Lower leg skin (tissue), 3 donors: ENCODE results near the gene FAM228B.

ENCODE experiments used
- POLR2A ChIP-seq, 2 donors: fragments of 450-650 bp; IDR thresholded peaks; one replicate each; pipeline ENCODE4 v1.6.1; 2016 to 2017; ENCODE audit warnings: antibody characterized with exemption in 2 of 2, mild to moderate bottlenecking in 1 of 2, moderate library complexity in 1 of 2
- TF ChIP-seq, protein P1 (sequence below), 3 donors: fragments of 450-650 bp; IDR thresholded peaks; one replicate each; pipeline ENCODE4 v1.5.1; 2016; ENCODE audit warnings: antibody characterized with exemption in 3 of 3, mild to moderate bottlenecking in 3 of 3, moderate library complexity in 2 of 3

GRCh38 chr2:24191848-24192247, 68.6 kb downstream of the FAM228B start:
- TF ChIP-seq, protein P1, sequence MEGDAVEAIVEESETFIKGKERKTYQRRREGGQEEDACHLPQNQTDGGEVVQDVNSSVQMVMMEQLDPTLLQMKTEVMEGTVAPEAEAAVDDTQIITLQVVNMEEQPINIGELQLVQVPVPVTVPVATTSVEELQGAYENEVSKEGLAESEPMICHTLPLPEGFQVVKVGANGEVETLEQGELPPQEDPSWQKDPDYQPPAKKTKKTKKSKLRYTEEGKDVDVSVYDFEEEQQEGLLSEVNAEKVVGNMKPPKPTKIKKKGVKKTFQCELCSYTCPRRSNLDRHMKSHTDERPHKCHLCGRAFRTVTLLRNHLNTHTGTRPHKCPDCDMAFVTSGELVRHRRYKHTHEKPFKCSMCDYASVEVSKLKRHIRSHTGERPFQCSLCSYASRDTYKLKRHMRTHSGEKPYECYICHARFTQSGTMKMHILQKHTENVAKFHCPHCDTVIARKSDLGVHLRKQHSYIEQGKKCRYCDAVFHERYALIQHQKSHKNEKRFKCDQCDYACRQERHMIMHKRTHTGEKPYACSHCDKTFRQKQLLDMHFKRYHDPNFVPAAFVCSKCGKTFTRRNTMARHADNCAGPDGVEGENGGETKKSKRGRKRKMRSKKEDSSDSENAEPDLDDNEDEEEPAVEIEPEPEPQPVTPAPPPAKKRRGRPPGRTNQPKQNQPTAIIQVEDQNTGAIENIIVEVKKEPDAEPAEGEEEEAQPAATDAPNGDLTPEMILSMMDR (IDR thresholded peaks at IDR 0.05), result no peak
- TF ChIP-seq POLR2A (IDR thresholded peaks at IDR 0.05), result no peak
